Measurements from ENCODE around the gene MTPN.

DNA sequence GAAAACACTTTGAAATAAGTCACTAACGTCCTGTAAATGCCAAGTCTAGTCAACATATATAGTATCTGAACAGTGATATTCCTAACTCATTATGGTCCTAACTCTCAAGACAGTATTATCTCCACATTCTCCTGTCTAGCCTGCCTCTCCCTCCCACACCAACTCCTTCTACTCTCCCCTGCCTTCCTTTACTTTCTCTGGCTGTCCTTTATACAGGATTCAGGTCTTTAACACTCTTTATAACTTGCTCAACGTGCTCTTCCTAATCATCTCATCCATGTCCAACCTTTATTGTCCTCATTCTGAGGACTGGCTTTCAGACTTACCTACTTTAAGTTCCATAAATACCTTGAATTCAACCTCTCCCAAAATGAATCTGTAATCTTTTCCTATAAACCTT lies 42.5 kb downstream of the MTPN start:
- TF ChIP-seq POLR2A (IDR thresholded peaks at IDR 0.05), result no peak
- TF ChIP-seq, protein P1, sequence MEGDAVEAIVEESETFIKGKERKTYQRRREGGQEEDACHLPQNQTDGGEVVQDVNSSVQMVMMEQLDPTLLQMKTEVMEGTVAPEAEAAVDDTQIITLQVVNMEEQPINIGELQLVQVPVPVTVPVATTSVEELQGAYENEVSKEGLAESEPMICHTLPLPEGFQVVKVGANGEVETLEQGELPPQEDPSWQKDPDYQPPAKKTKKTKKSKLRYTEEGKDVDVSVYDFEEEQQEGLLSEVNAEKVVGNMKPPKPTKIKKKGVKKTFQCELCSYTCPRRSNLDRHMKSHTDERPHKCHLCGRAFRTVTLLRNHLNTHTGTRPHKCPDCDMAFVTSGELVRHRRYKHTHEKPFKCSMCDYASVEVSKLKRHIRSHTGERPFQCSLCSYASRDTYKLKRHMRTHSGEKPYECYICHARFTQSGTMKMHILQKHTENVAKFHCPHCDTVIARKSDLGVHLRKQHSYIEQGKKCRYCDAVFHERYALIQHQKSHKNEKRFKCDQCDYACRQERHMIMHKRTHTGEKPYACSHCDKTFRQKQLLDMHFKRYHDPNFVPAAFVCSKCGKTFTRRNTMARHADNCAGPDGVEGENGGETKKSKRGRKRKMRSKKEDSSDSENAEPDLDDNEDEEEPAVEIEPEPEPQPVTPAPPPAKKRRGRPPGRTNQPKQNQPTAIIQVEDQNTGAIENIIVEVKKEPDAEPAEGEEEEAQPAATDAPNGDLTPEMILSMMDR (IDR thresholded peaks at IDR 0.05), result no peak

Measured in Peyer's patch (tissue), 4 donors.